HG03354 (cell line): ENCODE data around the gene NFIC.
"Not testable (repeated sequence)": the region's sequence is repeated elsewhere in the genome, so short reads cannot be mapped to it uniquely, and the experiment has no call there.

Experiments
- ATAC-seq: cut with Tn5 transposase; IDR thresholded peaks from one replicate; pipeline ENCODE4 v1.9.1; 2021; ENCODE audit warnings: mild to moderate bottlenecking; ENCODE audit not compliant: unreplicated experiment, poor library complexity, severe bottlenecking

The NFIC gene

GRCh38 chr19:3365836-3366752 lies at the start of gene NFIC:
Gene NFIC (plus strand): TSS chr19:3366583. CDS start chr19:3366637, 54 bp downstream.
- no peak for ATAC-seq

- no peak for ATAC-seq
Measured at GRCh38 chr19:3316659-3317207, 49.6 kb upstream of the NFIC start.

DNA sequence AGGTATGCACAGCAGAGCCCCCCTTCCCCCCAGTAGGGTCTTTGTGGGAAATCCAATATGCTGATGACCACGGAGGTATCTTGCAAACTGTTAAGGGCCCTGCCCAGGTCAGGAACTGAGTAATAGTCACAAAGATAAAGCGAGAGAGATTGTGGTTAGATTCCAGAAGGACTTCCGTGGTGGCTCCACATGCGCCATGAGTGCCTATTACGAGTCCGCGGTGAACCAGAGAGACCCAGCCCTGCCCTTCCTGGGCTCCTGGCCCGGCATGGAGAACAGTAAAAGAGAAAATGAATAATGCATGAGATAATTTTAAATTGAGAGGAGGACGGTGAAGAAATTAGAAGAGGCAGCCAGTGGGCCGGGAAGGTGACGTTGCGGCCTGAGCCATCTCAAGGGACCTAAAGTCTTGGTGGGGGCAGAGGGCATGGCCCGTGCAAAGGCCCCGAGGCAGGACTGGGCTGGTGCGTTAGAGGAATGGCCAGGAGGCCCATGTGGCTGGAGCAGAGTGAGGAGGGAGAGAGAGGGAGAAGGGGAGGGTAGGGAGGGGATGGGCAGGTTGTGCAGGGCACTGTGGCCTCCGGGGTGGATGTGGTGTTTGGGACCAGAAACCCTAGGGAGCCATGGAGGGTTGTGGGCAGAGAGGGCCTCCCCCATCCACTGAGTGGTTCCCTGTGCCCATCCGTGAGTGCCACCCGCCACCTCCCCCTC lies 46.6 kb upstream of the NFIC start:
- ATAC-seq: no peak

DNA sequence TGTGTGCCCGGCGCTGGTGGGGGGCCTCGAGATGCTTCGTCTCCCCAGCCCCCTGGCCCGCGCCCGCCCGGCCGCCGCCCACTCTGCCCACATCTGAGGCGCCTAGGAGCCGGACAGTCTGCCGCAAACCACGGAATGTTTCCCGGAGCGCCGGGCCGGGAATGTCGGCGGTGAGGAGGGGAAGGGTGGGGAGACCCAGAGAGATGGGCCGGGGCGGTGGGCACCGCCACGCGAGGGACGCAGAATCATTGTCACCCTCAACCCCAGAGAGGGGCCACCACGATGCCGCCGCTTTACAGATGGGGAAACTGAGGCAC lies 46.1 kb upstream of the NFIC start:
- ATAC-seq: no peak

DNA sequence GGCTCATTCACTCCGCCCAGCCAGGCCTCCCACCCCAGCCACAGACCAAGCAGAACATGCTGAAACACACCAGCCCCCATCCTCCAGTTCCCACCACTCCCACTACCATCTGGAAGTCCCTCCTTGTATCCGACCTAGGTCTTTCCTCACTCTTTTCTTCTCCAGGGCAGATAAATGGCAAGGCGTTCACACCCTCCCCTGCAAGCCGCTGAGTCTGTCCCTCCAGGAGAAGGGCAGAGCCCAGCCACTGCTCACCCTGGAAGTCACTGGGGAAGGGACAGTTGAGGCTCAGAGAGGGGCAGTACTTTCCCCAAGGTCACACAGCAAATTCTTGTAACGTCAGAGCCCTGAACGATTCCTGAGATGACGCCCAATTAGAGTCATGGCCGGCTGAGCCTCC lies 45.5 kb upstream of the NFIC start:
- no peak for ATAC-seq

DNA sequence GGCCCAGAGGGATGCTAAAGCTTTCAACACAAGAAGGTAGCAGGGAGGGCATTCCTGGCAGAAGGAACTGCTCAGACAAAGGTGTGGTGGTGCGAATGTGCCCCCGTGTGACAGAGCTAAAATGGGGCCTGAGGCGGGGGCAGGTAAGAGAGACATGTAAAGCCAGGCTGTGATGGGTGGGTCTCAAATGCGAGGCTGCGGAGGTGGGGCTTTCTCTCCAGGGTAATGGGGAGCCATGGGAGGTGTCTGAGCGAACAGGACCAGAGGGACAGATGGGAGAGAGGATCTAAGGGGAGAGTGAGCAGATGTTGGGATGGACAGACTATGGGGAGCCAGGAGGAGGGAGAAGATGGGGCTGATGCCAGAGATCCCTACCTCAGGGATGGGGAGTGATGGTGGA lies 44.7 kb upstream of the NFIC start:
- ATAC-seq: no peak

DNA sequence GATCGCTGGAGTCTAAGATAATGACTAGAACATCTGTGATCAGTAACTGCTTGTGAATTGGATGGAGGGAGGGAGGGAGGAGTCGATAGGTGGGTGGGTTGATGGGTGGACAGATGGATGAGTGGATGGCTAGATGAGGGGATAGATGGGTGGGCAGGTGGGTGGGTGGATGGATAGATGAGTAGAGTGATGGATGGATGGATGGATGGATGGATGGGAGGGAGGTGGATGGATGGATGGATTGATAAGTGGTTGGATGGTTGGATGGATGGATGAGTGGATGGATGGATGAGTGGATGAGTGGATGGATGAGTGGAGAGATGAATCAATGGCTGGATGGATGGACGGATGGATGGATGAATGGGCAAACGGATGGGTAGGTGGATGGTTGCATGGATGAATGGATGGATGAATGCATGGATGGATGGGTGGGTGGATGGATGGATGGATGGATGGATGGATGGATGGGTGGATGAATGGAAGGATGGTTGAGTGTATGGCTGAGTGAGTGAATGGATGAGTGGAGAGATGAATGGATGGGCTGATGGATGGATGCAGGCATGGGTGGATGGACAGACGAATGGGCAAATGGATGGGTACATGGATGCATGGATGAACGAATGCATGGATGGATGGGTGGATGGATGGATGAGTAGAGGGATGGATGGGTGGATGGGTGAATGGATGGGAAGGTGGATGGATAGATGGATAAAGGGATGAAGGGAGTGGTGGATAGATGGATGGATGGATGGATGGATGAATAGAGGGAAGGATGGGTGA lies 44.0 kb upstream of the NFIC start:
- no peak for ATAC-seq

DNA sequence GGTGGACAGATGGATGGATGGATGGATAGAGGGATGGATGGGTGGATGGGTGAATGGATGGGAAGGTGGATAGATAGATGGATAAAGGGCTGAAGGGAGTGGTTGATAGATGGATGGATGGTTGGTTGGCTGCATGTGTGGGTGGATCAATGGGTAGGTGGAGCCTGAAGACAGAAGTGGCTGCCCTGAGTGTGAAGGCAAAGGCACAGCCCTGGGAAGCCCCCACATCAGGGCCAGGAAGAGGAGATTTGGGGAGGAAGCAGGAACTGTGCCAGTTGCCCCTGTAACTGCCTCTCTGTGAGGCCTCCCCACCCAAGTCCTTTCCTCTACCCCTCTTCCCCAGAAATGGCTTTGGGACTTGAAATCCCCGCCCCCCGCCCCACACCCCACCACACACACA lies 43.4 kb upstream of the NFIC start:
- no peak for ATAC-seq

DNA sequence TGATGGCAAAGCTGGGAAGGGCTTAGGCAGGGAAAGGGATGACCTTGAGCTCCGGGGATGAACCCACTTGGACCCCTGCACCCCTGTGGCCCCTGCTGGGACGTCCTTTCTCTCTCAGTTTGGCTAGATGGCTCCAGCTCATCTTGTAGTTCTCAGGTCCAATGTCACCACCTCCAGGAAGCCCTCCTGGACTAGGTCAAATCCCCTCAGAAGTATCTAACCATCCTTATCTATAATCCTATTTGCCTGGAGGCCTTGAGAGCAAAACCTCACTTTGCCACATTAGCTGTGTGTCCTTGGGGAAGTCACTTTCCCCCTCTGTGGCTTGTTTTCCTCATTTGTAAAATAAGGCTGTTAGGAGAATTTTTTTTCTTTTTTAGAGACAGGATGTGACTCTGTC lies 42.7 kb upstream of the NFIC start:
- no peak for ATAC-seq

- ATAC-seq: no peak
Measured at GRCh38 chr19:3324405-3324856, 42.0 kb upstream of the NFIC start.

DNA sequence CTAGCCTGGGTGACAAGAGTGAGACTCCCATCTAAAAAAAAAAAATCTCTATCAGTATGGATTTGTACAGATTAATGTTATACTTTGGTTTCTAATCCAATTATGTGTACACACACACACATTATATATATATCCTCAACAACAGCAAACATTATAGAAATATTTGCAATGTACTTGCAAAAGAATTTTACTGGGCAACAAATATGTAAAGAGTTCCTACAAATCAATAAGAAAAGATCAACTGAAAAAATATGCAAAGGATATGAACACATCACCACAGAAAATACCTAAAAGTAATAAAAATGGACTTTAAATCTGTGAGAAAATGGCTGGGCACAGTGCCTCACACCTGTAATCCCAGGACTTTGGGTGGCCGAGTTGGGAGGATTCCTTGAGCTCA lies 40.9 kb upstream of the NFIC start:
- ATAC-seq: no peak

- no peak for ATAC-seq
Measured at GRCh38 chr19:3328743-3329142, 37.6 kb upstream of the NFIC start.

DNA sequence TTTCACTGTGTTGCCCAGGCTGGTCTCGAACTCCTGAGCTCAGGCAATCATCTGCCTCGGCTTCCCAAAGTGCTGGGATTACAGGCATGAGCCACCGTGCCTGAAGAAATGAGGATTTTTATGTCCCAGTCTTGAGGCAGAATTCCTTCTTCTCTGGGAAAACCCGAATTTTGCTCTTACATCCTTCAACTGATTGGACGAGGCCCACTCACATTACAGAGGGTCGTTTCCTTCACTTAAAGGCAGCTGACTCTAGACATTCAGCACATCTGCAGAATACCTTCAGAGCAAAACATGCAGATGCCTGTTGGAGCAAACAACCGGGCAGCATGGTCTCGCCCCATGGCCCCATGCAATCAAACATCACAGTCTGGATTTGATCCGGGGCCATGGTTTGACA lies 36.3 kb upstream of the NFIC start:
- no peak for ATAC-seq

GRCh38 chr19:3332232-3332631 lies 34.2 kb upstream of the NFIC start:
- ATAC-seq: not testable (repeated sequence)

DNA sequence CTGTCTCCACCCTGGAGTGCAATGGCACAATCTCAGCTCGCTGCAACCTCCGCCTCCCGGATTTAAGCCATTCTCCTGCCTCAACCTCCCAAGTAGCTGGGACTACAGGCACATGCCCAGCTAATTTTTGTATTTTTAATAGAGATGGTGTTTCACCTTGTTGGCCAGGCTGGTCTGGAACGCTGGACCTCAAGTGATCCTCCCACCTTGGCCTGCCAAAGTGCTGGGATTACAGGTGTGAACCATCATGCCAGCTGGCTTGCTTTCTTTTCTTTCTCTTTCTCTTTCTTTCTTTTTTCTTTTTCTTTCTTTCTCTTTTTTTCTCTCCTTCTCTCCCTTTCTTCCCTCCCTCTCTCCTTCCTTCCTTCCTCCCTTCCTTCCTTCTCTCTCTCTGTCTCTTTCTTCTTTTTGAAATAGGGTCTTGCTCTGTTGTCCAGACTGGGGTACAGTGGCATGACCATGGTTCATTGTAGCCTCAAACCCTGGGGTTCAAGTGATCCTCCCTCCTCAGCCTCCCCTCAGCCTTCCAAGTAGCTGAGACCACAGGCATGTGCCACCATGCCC lies 33.3 kb upstream of the NFIC start:
- ATAC-seq: no peak

- ATAC-seq: no peak
Measured at GRCh38 chr19:3333662-3334061, 32.7 kb upstream of the NFIC start.

DNA sequence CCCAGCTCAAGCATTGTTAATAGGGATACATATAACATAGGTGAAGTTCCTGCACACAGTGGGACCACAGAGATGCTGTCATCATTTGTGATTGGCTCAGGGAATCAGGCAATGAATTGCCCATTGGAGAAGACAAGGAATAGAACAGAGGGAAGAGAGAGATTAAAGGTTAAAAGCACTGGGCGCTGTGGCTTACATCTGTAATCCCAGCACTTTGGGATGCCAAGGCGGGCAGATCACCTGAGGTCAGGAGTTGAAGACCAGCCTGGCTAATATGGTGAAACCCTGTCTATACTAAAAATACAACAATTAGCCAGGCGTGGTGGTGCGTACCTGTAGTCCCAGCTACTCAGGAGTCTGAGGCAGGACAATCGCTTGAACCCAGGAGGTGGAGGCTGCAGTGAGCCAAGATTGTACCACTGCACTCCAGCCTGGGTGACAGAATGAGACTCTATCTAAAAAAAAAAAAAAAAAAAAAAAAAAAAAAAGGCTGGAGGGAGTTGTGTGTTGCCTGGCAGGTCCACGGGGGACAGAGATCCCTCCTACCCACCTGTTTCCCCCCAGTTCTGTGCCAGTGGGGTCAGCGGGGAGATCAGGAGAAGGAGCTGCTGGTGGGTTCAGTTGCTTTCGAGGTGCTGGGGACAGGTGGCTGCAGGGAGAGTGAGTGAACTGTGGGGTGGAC lies 31.5 kb upstream of the NFIC start:
- not testable (repeated sequence) for ATAC-seq

GRCh38 chr19:3335431-3336350 lies 30.7 kb upstream of the NFIC start:
- no peak for ATAC-seq
